Measurements from ENCODE around the gene KLHL30.

Gene KLHL30

GRCh38 chr2:238149841-238150572 is 11.5 kb downstream of the KLHL30 start:
- DNase-seq (ENCODE audit: low read depth in 3 of 3), result no peak

GRCh38 chr2:238150686-238151085 is 12.2 kb downstream of the KLHL30 start:
- DNase-seq (ENCODE audit: low read depth in 3 of 3), result no peak

- DNase-seq (ENCODE audit: low read depth in 3 of 3), result no peak
These were observed 12.7 kb downstream of the KLHL30 start for GRCh38 chr2:238151205-238151604.

- no peak for DNase-seq (ENCODE audit: low read depth in 3 of 3)
These were observed 13.3 kb downstream of the KLHL30 start for GRCh38 chr2:238151628-238152235.

GRCh38 chr2:238152771-238153688 is 14.6 kb downstream of the KLHL30 start:
- DNase-seq (ENCODE audit: low read depth in 3 of 3), result no peak

GRCh38 chr2:238154570-238154969 is 16.1 kb downstream of the KLHL30 start:
- no peak for DNase-seq (ENCODE audit: low read depth in 3 of 3)

- DNase-seq (ENCODE audit: low read depth in 3 of 3), result no peak
These were observed 16.7 kb downstream of the KLHL30 start for GRCh38 chr2:238155051-238155760.

GRCh38 chr2:238155761-238156694 is 17.6 kb downstream of the KLHL30 start:
- DNase-seq (ENCODE audit: low read depth in 3 of 3), result no peak

GRCh38 chr2:238157506-238158017 is 19.1 kb downstream of the KLHL30 start:
- no peak for DNase-seq (ENCODE audit: low read depth in 3 of 3)

GRCh38 chr2:238158018-238158508 is 19.6 kb downstream of the KLHL30 start:
- DNase-seq (ENCODE audit: low read depth in 3 of 3), result no peak

GRCh38 chr2:238158509-238159070 is 20.1 kb downstream of the KLHL30 start, which contains the start of gene ERFE:
Gene ERFE, plus strand, starts transcription at chr2:238158970. Its CDS starts 38 bp downstream, at chr2:238159008.
- peak in 2 of 3 experiments; percentile 7 to 58 for DNase-seq (ENCODE audit: low read depth in 3 of 3)

- peak in 1 of 3 experiments; percentile 23 for DNase-seq (ENCODE audit: low read depth in 3 of 3)
These were observed 20.6 kb downstream of the KLHL30 start for GRCh38 chr2:238159071-238159539.

- no peak for DNase-seq (ENCODE audit: low read depth in 3 of 3)
These were observed 21.3 kb downstream of the KLHL30 start for GRCh38 chr2:238159661-238160205.

- no peak for DNase-seq (ENCODE audit: low read depth in 3 of 3)
These were observed 22.0 kb downstream of the KLHL30 start for GRCh38 chr2:238160206-238161129.

GRCh38 chr2:238161291-238162051 is 23.0 kb downstream of the KLHL30 start:
- no peak for DNase-seq (ENCODE audit: low read depth in 3 of 3)

- DNase-seq (ENCODE audit: low read depth in 3 of 3), result no peak
These were observed 23.9 kb downstream of the KLHL30 start for GRCh38 chr2:238162251-238162845.

- no peak for DNase-seq (ENCODE audit: low read depth in 3 of 3)
These were observed 24.5 kb downstream of the KLHL30 start for GRCh38 chr2:238162846-238163441.
